PC-9 (cell line): ENCODE measurements around the gene EGFL8.

Experiments used
- EZH2 ChIP-seq: fragments of 200-600 bp; sonication (generic); IDR thresholded peaks from 2 replicates; pipeline ENCODE4 v1.8.0; 2017; ENCODE audit warnings: antibody characterized with exemption, low read depth
- TF ChIP-seq, protein P1 (sequence below): fragments of 200-600 bp; sonication (generic); conservative IDR thresholded peaks from 2 replicates; pipeline ENCODE4 v1.6.1; 2017; ENCODE audit warnings: mixed run types, antibody characterized with exemption, mild to moderate bottlenecking, moderate library complexity

DNA sequence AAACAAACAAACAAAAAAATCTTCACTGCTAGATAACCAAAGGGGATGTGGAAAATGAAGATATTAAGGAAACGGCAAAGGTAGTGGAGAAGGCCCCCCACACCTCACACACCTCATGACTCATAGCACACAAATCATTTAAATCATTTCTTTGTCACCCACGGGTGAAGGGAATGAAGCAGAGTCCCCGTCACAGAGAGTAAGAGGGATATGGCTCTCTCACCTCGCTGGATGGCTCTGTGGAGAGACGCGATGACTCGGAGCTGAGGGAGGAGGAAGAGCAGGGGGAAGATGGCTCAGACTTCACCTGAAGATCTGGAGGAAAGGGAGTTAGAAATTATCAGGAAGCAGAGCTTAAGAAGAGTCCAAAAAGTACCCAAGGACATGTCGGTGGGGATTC lies 37.5 kb upstream of the EGFL8 start:
- TF ChIP-seq, protein P1, sequence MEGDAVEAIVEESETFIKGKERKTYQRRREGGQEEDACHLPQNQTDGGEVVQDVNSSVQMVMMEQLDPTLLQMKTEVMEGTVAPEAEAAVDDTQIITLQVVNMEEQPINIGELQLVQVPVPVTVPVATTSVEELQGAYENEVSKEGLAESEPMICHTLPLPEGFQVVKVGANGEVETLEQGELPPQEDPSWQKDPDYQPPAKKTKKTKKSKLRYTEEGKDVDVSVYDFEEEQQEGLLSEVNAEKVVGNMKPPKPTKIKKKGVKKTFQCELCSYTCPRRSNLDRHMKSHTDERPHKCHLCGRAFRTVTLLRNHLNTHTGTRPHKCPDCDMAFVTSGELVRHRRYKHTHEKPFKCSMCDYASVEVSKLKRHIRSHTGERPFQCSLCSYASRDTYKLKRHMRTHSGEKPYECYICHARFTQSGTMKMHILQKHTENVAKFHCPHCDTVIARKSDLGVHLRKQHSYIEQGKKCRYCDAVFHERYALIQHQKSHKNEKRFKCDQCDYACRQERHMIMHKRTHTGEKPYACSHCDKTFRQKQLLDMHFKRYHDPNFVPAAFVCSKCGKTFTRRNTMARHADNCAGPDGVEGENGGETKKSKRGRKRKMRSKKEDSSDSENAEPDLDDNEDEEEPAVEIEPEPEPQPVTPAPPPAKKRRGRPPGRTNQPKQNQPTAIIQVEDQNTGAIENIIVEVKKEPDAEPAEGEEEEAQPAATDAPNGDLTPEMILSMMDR: no peak
- TF ChIP-seq EZH2: no peak
